HCT116 (cell line): ENCODE results near the gene ZNF683. TPM values are rescaled to one million over a fixed set of nuclear protein-coding genes. Genes with fewer than 3 reads are reported as not detected.

ENCODE experiments used
- ATAC-seq: fragments of 200-7000 bp; cut with Tn5 transposase; 2 replicates; pipeline ENCODE4 v1.9.1; 2020; ENCODE audit warnings: mild to moderate bottlenecking, moderate library complexity
- BruUV-seq: library from RNA; stranded (reverse); fragments of 400-500 nt; replicated peaks from 2 replicates; lab custom pipeline; 2021; lab: Mats Ljungman, UMichigan
- CTCF ChIA-PET: fragments of 300-600 bp; sonication (Branson Sonifier 250); formaldehyde crosslinking; loops from one replicate; lab custom pipeline; 2021; ENCODE audit warnings: antibody characterized with exemption; lab: Charles Lee
- POLR2A ChIA-PET: fragments of 300-600, 350-600 bp; sonication (Branson Sonifier 250); formaldehyde crosslinking; loops from one replicate; lab custom pipeline; 2021; ENCODE audit warnings: antibody characterized with exemption; lab: Charles Lee
- RAD21 ChIA-PET, 2 experiments: fragments of 300-600 bp; sonication (Branson Sonifier 250); formaldehyde crosslinking; loops; one replicate each; lab custom pipeline; 2023; ENCODE audit warnings: low total read pairs in 2 of 2; ENCODE audit not compliant: uncharacterized antibody in 2 of 2, unreplicated experiment in 2 of 2, low non-redundant PET in 1 of 2; lab: Charles Lee
- DNase-seq: peaks from one replicate; pipeline ENCODE4 v3.0.0-alpha.2; 2010; ENCODE audit warnings: low read depth, low spot score
- H2AFZ ChIP-seq: fragments of 200-600 bp; shearing (Covaris generic), sonication (generic); 2 replicates; pipeline ENCODE4 v1.6.1; 2017; ENCODE audit warnings: low read depth, mixed run types, mixed read lengths, antibody characterized with exemption, low read length; ENCODE audit not compliant: poor library complexity, severe bottlenecking
- H3K27ac ChIP-seq: 2 replicates; pipeline ENCODE4 v1.5.1; 2012; ENCODE audit warnings: low read depth, low read length
- H3K27me3 ChIP-seq: fragments of 200-600 bp; sonication (generic); 2 replicates; pipeline ENCODE4 v1.6.1; 2016; ENCODE audit warnings: mixed run types, low read length, mixed read lengths; ENCODE audit not compliant: insufficient read depth
- H3K36me3 ChIP-seq, 2 experiments: fragments of 200-500 bp in 1 of 2; fragments of 200-600 bp in 1 of 2; sonication (Bioruptor generic) in 1 of 2; sonication (generic) in 1 of 2; 2 replicates each; pipeline versions ENCODE4 v1.5.1 to v1.6.1; 2014 to 2016; ENCODE audit warnings: low read length in 2 of 2, inconsistent platforms in 1 of 2, mixed read lengths in 1 of 2, mixed run types in 1 of 2; ENCODE audit not compliant: insufficient read depth in 2 of 2, control insufficient read depth in 1 of 2
- H3K4me1 ChIP-seq, 2 experiments: fragments of 200-600 bp in 1 of 2; sonication (generic) in 1 of 2; 2 replicates each; pipeline versions ENCODE4 v1.5.1 to v1.6.1; 2012 to 2017; ENCODE audit warnings: low read length in 2 of 2, inconsistent platforms in 1 of 2, mild to moderate bottlenecking in 1 of 2, mixed read lengths in 1 of 2, mixed run types in 1 of 2, moderate library complexity in 1 of 2; ENCODE audit not compliant: insufficient read depth in 2 of 2, control insufficient read depth in 1 of 2
- H3K4me2 ChIP-seq: fragments of 200-600 bp; sonication (generic); 2 replicates; pipeline ENCODE4 v1.6.1; 2017; ENCODE audit warnings: mixed run types, low read length, mixed read lengths
- H3K4me3 ChIP-seq, 2 experiments: fragments of 200-600 bp in 1 of 2; sonication (generic) in 1 of 2; replicated peaks in 1 of 2; 2 replicates each; pipeline ENCODE4 v1.5.1; 2011 to 2016; ENCODE audit warnings: low read length in 2 of 2, control low read depth in 1 of 2, low read depth in 1 of 2, mild to moderate bottlenecking in 1 of 2, mixed read lengths in 1 of 2, mixed run types in 1 of 2
- H3K79me2 ChIP-seq: fragments of 200-600 bp; sonication (generic); 2 replicates; pipeline ENCODE4 v1.6.1; 2017; ENCODE audit warnings: mild to moderate bottlenecking, mixed run types, low read length, moderate library complexity, mixed read lengths; ENCODE audit not compliant: insufficient read depth
- H3K9ac ChIP-seq: fragments of 200-600 bp; sonication (generic); 2 replicates; pipeline ENCODE4 v1.6.1; 2016; ENCODE audit warnings: low read length, mixed read lengths
- H3K9me2 ChIP-seq: fragments of 200-600 bp; sonication (generic), shearing (Covaris generic); 2 replicates; pipeline ENCODE4 v1.6.1; 2017; ENCODE audit warnings: mixed run types, mild to moderate bottlenecking, moderate library complexity; ENCODE audit not compliant: insufficient read depth
- H3K9me3 ChIP-seq, 2 experiments: fragments of 200-500 bp in 1 of 2; fragments of 200-600 bp in 1 of 2; sonication (Bioruptor generic) in 1 of 2; sonication (generic) in 1 of 2; 2 replicates each; pipeline ENCODE4 v1.6.1; 2014 to 2017; ENCODE audit warnings: low read length in 2 of 2, mixed read lengths in 2 of 2, inconsistent platforms in 1 of 2, low read depth in 1 of 2, mild to moderate bottlenecking in 1 of 2, mixed run types in 1 of 2, moderate library complexity in 1 of 2; ENCODE audit not compliant: control insufficient read depth in 1 of 2, insufficient read depth in 1 of 2
- H4K20me1 ChIP-seq: fragments of 200-600 bp; sonication (generic), shearing (Covaris generic); 2 replicates; pipeline ENCODE4 v1.6.1; 2017; ENCODE audit warnings: mixed run types, mild to moderate bottlenecking, moderate library complexity; ENCODE audit not compliant: insufficient read depth
- CEBPB ChIP-seq: IDR thresholded peaks from 2 replicates; pipeline ENCODE4 v1.6.1; 2012; ENCODE audit warnings: low read depth
- EGR1 ChIP-seq: IDR thresholded peaks from 2 replicates; pipeline ENCODE4 v1.6.1; 2012; ENCODE audit warnings: low read depth
- JUND ChIP-seq: IDR thresholded peaks from 2 replicates; pipeline ENCODE4 v1.6.1; 2012
- POLR2A ChIP-seq: IDR thresholded peaks from 2 replicates; pipeline ENCODE4 v1.7.0; 2011; ENCODE audit warnings: borderline replicate concordance; ENCODE audit not compliant: insufficient read depth, insufficient read length; ENCODE audit errors: extremely low read depth
- POLR2AphosphoS5 ChIP-seq: IDR thresholded peaks from 2 replicates; pipeline ENCODE4 v1.6.1; 2011; ENCODE audit warnings: mild to moderate bottlenecking, low read depth, low read length, moderate library complexity
- RAD21 ChIP-seq: IDR thresholded peaks from 2 replicates; pipeline ENCODE4 v1.6.1; 2012; ENCODE audit warnings: low read depth, mild to moderate bottlenecking
- SIN3A ChIP-seq: IDR thresholded peaks from 2 replicates; pipeline ENCODE4 v1.6.1; 2012; ENCODE audit warnings: low read depth
- SRF ChIP-seq: IDR thresholded peaks from 2 replicates; pipeline ENCODE4 v1.6.1; 2012; ENCODE audit warnings: low read depth
- ZNF274 ChIP-seq: fragments of 200-500 bp; sonication (Bioruptor generic); IDR thresholded peaks from 2 replicates; pipeline ENCODE4 v1.6.1; 2014; ENCODE audit warnings: mild to moderate bottlenecking, low read depth, low read length, inconsistent platforms
- intact Hi-C: fragments of 100-400 bp; cut with micrococcal nuclease; formaldehyde crosslinking; loops from 2 replicates; pipeline ENCODE4 v1.10.0; 2022
- total RNA-seq: library from RNA; stranded (reverse); gene quantifications from one replicate; pipeline ENCODE4 v1.2.1, GENCODE V29; 2021; ENCODE audit not compliant: unreplicated experiment
- TF ChIP-seq, protein P1 (sequence below): IDR thresholded peaks from 2 replicates; pipeline ENCODE4 v1.6.1; 2012
- TF ChIP-seq, protein P2 (sequence below): IDR thresholded peaks from 2 replicates; pipeline ENCODE4 v1.6.1; 2012
- TF ChIP-seq, protein P3 (sequence below): IDR thresholded peaks from 2 replicates; pipeline ENCODE4 v1.6.1; 2012; ENCODE audit warnings: low read depth

The ZNF683 gene
- total RNA-seq, 1 experiment from 2014 or later, result not detected

DNA sequence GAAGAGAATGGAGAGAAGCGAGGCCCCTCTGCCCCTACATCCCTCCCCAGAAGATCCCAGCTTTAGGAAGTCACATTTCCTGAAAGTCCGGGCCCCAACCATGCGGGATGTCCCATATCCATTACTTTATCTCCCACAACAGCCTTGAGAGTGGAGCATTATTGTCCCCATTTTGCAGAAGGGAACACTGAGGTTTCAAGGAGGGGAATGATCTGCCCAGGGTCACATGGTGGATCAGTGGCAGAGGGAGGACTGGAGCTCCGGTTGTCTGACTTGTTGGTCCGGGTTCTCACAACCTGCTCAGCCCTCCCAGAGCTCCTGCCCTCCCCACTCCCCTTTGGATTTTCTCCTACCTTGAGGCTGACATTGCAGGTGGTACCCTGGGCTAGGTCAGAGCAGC is 16.4 kb downstream of the ZNF683 start:
- TF ChIP-seq, protein P1, sequence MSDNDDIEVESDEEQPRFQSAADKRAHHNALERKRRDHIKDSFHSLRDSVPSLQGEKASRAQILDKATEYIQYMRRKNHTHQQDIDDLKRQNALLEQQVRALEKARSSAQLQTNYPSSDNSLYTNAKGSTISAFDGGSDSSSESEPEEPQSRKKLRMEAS, result no peak
- no peak for TF ChIP-seq ZNF274
- no peak for TF ChIP-seq CEBPB
- no peak for TF ChIP-seq SRF
- TF ChIP-seq SIN3A, result no peak
- TF ChIP-seq JUND, result no peak
- TF ChIP-seq RAD21, result no peak
- TF ChIP-seq POLR2A, result no peak
- TF ChIP-seq EGR1, result no peak
- TF ChIP-seq POLR2AphosphoS5, result no peak
- TF ChIP-seq, protein P2, sequence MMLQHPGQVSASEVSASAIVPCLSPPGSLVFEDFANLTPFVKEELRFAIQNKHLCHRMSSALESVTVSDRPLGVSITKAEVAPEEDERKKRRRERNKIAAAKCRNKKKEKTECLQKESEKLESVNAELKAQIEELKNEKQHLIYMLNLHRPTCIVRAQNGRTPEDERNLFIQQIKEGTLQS, result no peak
- TF ChIP-seq, protein P3, sequence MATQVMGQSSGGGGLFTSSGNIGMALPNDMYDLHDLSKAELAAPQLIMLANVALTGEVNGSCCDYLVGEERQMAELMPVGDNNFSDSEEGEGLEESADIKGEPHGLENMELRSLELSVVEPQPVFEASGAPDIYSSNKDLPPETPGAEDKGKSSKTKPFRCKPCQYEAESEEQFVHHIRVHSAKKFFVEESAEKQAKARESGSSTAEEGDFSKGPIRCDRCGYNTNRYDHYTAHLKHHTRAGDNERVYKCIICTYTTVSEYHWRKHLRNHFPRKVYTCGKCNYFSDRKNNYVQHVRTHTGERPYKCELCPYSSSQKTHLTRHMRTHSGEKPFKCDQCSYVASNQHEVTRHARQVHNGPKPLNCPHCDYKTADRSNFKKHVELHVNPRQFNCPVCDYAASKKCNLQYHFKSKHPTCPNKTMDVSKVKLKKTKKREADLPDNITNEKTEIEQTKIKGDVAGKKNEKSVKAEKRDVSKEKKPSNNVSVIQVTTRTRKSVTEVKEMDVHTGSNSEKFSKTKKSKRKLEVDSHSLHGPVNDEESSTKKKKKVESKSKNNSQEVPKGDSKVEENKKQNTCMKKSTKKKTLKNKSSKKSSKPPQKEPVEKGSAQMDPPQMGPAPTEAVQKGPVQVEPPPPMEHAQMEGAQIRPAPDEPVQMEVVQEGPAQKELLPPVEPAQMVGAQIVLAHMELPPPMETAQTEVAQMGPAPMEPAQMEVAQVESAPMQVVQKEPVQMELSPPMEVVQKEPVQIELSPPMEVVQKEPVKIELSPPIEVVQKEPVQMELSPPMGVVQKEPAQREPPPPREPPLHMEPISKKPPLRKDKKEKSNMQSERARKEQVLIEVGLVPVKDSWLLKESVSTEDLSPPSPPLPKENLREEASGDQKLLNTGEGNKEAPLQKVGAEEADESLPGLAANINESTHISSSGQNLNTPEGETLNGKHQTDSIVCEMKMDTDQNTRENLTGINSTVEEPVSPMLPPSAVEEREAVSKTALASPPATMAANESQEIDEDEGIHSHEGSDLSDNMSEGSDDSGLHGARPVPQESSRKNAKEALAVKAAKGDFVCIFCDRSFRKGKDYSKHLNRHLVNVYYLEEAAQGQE, result no peak
- no peaks in the 10 kb centered on the region for H3K9me2 ChIP-seq
- no peak overlapping the region for H3K4me3 ChIP-seq
- ChIA-PET CTCF (interaction anchor here (1.3 kb wide), 1 partner anchor 211 kb away, joined by 3 read pairs; no protein-coding TSS in a partner anchor), POLR2A (no interaction called here), RAD21 (no interaction called here)
- no peak overlapping the region for H3K27ac ChIP-seq
- H3K9ac ChIP-seq, result no peak overlapping the region
- no peak overlapping the region for H2AFZ ChIP-seq
- H3K9me3 ChIP-seq, result no peaks in the 10 kb centered on the region
- ATAC-seq (no peak), DNase-seq (no peak)
- H3K4me1 ChIP-seq, result peaks cover 54 to 79% of the 10 kb centered on the region in 2 experiments
- H4K20me1 ChIP-seq, result no peaks in the 10 kb centered on the region
- intact Hi-C loops, result no loop called here
- no peaks in the 10 kb centered on the region for H3K36me3 ChIP-seq
- no peaks in the 10 kb centered on the region for H3K27me3 ChIP-seq
- H3K79me2 ChIP-seq, result no peaks in the 10 kb centered on the region
- no TSS peak for BruUV-seq
- no peak overlapping the region for H3K4me2 ChIP-seq
